Activated CD4-positive, alpha-beta T cell treated with anti-CD3 and anti-CD28 coated beads for 36 hours (primary cell): ENCODE results near the gene TMOD2. TPM values are rescaled to one million over a fixed set of nuclear protein-coding genes. Genes with fewer than 3 reads are reported as not detected.
A peak's percentile ranks its signal among the peaks of the same experiment; 100 is the strongest.
"Not testable (repeated sequence)": the region's sequence is repeated elsewhere in the genome, so short reads cannot be mapped to it uniquely, and the experiment has no call there.

ENCODE experiments used
- ATAC-seq: fragments of 200-7000 bp; cut with Tn5 transposase; one replicate; pipeline ENCODE4 v1.10.0; 2021; ENCODE audit warnings: mild to moderate bottlenecking, moderate library complexity
- CTCF ChIA-PET: fragments of 350-600 bp; sonication (Branson Sonifier 250); formaldehyde crosslinking; loops from one replicate; lab custom pipeline; 2021; ENCODE audit warnings: antibody characterized with exemption; lab: Charles Lee
- POLR2A ChIA-PET: fragments of 350-600 bp; sonication (Branson Sonifier 250); formaldehyde crosslinking; loops from one replicate; lab custom pipeline; 2021; ENCODE audit warnings: antibody characterized with exemption, inconsistent platforms; lab: Charles Lee
- DNase-seq: peaks from one replicate; pipeline ENCODE4 v3.0.0-alpha.2; 2020
- H3K27ac Mint-ChIP-seq: one replicate; pipeline ENCODE4 v1.8.0; 2021; ENCODE audit warnings: mixed read lengths
- H3K27me3 Mint-ChIP-seq: one replicate; pipeline ENCODE4 v1.8.0; 2021; ENCODE audit warnings: mixed read lengths
- H3K36me3 Mint-ChIP-seq: one replicate; pipeline ENCODE4 v1.8.0; 2021; ENCODE audit warnings: low read depth, mixed read lengths
- H3K4me1 Mint-ChIP-seq: one replicate; pipeline ENCODE4 v1.8.0; 2021; ENCODE audit warnings: mixed read lengths
- H3K4me3 Mint-ChIP-seq: one replicate; pipeline ENCODE4 v1.8.0; 2021; ENCODE audit warnings: mild to moderate bottlenecking, moderate library complexity, mixed read lengths
- H3K9me3 Mint-ChIP-seq: one replicate; pipeline ENCODE4 v1.8.0; 2021; ENCODE audit warnings: low read depth, mixed read lengths
- intact Hi-C, 2 experiments: fragments of 100-400 bp; cut with DNase I in 1 of 2; cut with micrococcal nuclease in 1 of 2; formaldehyde crosslinking; loops; one replicate each; pipeline versions ENCODE4 v1.14.2 to v1.15.1; 2022 to 2024; cut with DNase I, micrococcal nuclease
- total RNA-seq, 2 experiments: library from RNA; stranded (reverse); gene quantifications; one replicate each; pipeline ENCODE4 v1.2.3, GENCODE V29; 2021

The TMOD2 gene
- total RNA-seq, 2 experiments from 2014 or later: 5.4 to 6.9 TPM

GRCh38 chr15:51774916-51775315 lies 23.5 kb downstream of the TMOD2 start:
- no peak overlapping the region for H3K4me3 Mint-ChIP-seq
- POLR2A ChIA-PET: no interaction called here
- intact Hi-C loops: loop anchor here in 1 of 2 experiments (5.0 kb wide), 1 partner anchor 38 kb away; the partner anchor contains the start of gene LYSMD2

GRCh38 chr15:51775967-51776816 lies 24.8 kb downstream of the TMOD2 start:
- DNase-seq: peak; percentile 64
- Mint-ChIP-seq H3K27me3 (no peaks in the 10 kb centered on the region), H3K4me3 (no peak overlapping the region), H3K36me3 (peaks cover 3% of the 10 kb centered on the region), H3K27ac (no peak overlapping the region), H3K9me3 (no peaks in the 10 kb centered on the region), H3K4me1 (no peaks in the 10 kb centered on the region)
- ATAC-seq: peak; percentile 53
- intact Hi-C loops: loop anchor here (1.0 to 5.0 kb wide), 5 partner anchors 39 to 613 kb away; partner anchors contain the start of genes DMXL2 (in 1 of the 2) and LYSMD2 (in 1 of the 2)
- CTCF ChIA-PET: interaction anchor here (0.6 to 4.6 kb wide), 56 partner anchors 8 to 878 kb away, joined by 3 to 285 read pairs (median 5); partner anchors contain the start of genes DMXL2, LYSMD2 and SCG3
- POLR2A ChIA-PET: interaction anchor here (2.2 kb wide), 1 partner anchor 126 kb away, joined by 9 read pairs; no protein-coding TSS in a partner anchor

More at GRCh38 chr15:51774916-51775315, 23.5 kb downstream of the TMOD2 start:
- H3K27ac Mint-ChIP-seq: no peak overlapping the region
- DNase-seq: no peak
- H3K9me3 Mint-ChIP-seq: no peaks in the 10 kb centered on the region
- peaks cover 6% of the 10 kb centered on the region for H3K36me3 Mint-ChIP-seq
- no peak for ATAC-seq
- H3K4me1 Mint-ChIP-seq: no peaks in the 10 kb centered on the region
- CTCF ChIA-PET: interaction anchor here (0.8 to 4.6 kb wide), 14 partner anchors 9 to 238 kb away, joined by 3 to 285 read pairs (median 8); partner anchors contain the start of genes DMXL2 and SCG3
- no peaks in the 10 kb centered on the region for H3K27me3 Mint-ChIP-seq

- peak; percentile 87 for ATAC-seq
- POLR2A ChIA-PET: interaction anchor here (2.2 kb wide), 1 partner anchor 127 kb away, joined by 9 read pairs; no protein-coding TSS in a partner anchor
- intact Hi-C loops: loop anchor here (1.0 to 5.0 kb wide), 5 partner anchors 40 to 614 kb away; partner anchors contain the start of genes DMXL2 (in 1 of the 2) and LYSMD2 (in 1 of the 2)
- H3K27ac Mint-ChIP-seq: no peak overlapping the region
- H3K4me3 Mint-ChIP-seq: no peak overlapping the region
- CTCF ChIA-PET: interaction anchor here (0.8 to 4.6 kb wide), 47 partner anchors 9 to 614 kb away, joined by 3 to 285 read pairs (median 6); partner anchors contain the start of genes DMXL2, LYSMD2 and SCG3
- peaks cover 3% of the 10 kb centered on the region for H3K4me1 Mint-ChIP-seq
- H3K36me3 Mint-ChIP-seq: peaks cover 9% of the 10 kb centered on the region
- no peaks in the 10 kb centered on the region for H3K9me3 Mint-ChIP-seq
- no peaks in the 10 kb centered on the region for H3K27me3 Mint-ChIP-seq
- DNase-seq: peak; percentile 73
Observed at GRCh38 chr15:51776952-51777569, 25.7 kb downstream of the TMOD2 start.

- Mint-ChIP-seq H3K27me3 (no peaks in the 10 kb centered on the region), H3K36me3 (peaks cover 27% of the 10 kb centered on the region), H3K27ac (no peak overlapping the region), H3K4me3 (no peak overlapping the region), H3K9me3 (no peaks in the 10 kb centered on the region), H3K4me1 (peaks cover 3% of the 10 kb centered on the region)
- ChIA-PET POLR2A (no interaction called here), CTCF (interaction anchor here (0.7 to 1.7 kb wide), 8 partner anchors 11 to 136 kb away, joined by 3 to 19 read pairs (median 3); no protein-coding TSS in a partner anchor)
- no peak for DNase-seq
- intact Hi-C loops: no loop called here
- no peak for ATAC-seq
Observed at GRCh38 chr15:51780636-51781035, 29.2 kb downstream of the TMOD2 start.

- ATAC-seq (peak; percentile 61), DNase-seq (peak; percentile 15)
- peaks cover 25% of the 10 kb centered on the region for H3K36me3 Mint-ChIP-seq
- CTCF ChIA-PET: interaction anchor here (1.0 to 1.7 kb wide), 4 partner anchors 12 to 137 kb away, joined by 3 to 19 read pairs (median 4); no protein-coding TSS in a partner anchor
- POLR2A ChIA-PET: no interaction called here
- peaks cover 3% of the 10 kb centered on the region for H3K4me1 Mint-ChIP-seq
- H3K27me3 Mint-ChIP-seq: no peaks in the 10 kb centered on the region
- intact Hi-C loops: no loop called here
- no peak overlapping the region for H3K4me3 Mint-ChIP-seq
- no peak overlapping the region for H3K27ac Mint-ChIP-seq
- H3K9me3 Mint-ChIP-seq: no peaks in the 10 kb centered on the region
Observed at GRCh38 chr15:51781506-51781905, 30.1 kb downstream of the TMOD2 start.

- Mint-ChIP-seq H3K27me3 (no peaks in the 10 kb centered on the region), H3K4me3 (no peak overlapping the region), H3K36me3 (peaks cover 25% of the 10 kb centered on the region), H3K27ac (no peak overlapping the region), H3K4me1 (peaks cover 3% of the 10 kb centered on the region), H3K9me3 (no peaks in the 10 kb centered on the region)
- ChIA-PET CTCF (interaction anchor here (0.7 kb wide), 1 partner anchor 773 kb away, joined by 3 read pairs; no protein-coding TSS in a partner anchor), POLR2A (no interaction called here)
- ATAC-seq (no peak), DNase-seq (no peak)
- intact Hi-C loops: loop anchor here in 1 of 2 experiments (2.0 kb wide), 1 partner anchor 124 kb away; no protein-coding TSS in a partner anchor
Observed at GRCh38 chr15:51782357-51782896, 31.0 kb downstream of the TMOD2 start.

GRCh38 chr15:51783967-51784366 lies 32.6 kb downstream of the TMOD2 start:
- POLR2A ChIA-PET: no interaction called here
- intact Hi-C loops: loop anchor here in 1 of 2 experiments (2.0 kb wide), 1 partner anchor 123 kb away; no protein-coding TSS in a partner anchor
- peaks cover 24% of the 10 kb centered on the region for H3K36me3 Mint-ChIP-seq
- CTCF ChIA-PET: interaction anchor here (0.6 to 2.0 kb wide), 3 partner anchors 9 to 591 kb away, joined by 4 to 7 read pairs (median 4); partner anchors contain the start of gene SCG3
- ATAC-seq (no peak), DNase-seq (no peak)
- H3K27ac Mint-ChIP-seq: no peak overlapping the region
- no peak overlapping the region for H3K4me3 Mint-ChIP-seq
- H3K9me3 Mint-ChIP-seq: no peaks in the 10 kb centered on the region
- peaks cover 3% of the 10 kb centered on the region for H3K4me1 Mint-ChIP-seq
- H3K27me3 Mint-ChIP-seq: no peaks in the 10 kb centered on the region

GRCh38 chr15:51787130-51787529 lies 35.7 kb downstream of the TMOD2 start:
- CTCF ChIA-PET: interaction anchor here (1.6 kb wide), 1 partner anchor 137 kb away, joined by 7 read pairs; no protein-coding TSS in a partner anchor
- H3K27me3 Mint-ChIP-seq, H3K27ac Mint-ChIP-seq, H3K4me3 Mint-ChIP-seq, intact Hi-C loops, ATAC-seq, H3K4me1 Mint-ChIP-seq, H3K9me3 Mint-ChIP-seq, DNase-seq, POLR2A ChIA-PET: not testable (repeated sequence)
- H3K36me3 Mint-ChIP-seq: peaks cover 17% of the 10 kb centered on the region

GRCh38 chr15:51792474-51792873 lies 41.1 kb downstream of the TMOD2 start:
- intact Hi-C loops, H3K4me3 Mint-ChIP-seq, H3K27me3 Mint-ChIP-seq, ATAC-seq, CTCF ChIA-PET, H3K36me3 Mint-ChIP-seq, POLR2A ChIA-PET, H3K9me3 Mint-ChIP-seq, DNase-seq, H3K4me1 Mint-ChIP-seq, H3K27ac Mint-ChIP-seq: not testable (repeated sequence)

GRCh38 chr15:51793521-51794305 lies 42.3 kb downstream of the TMOD2 start:
- ATAC-seq (no peak), DNase-seq (no peak)
- Mint-ChIP-seq H3K4me3 (no peak overlapping the region), H3K27me3 (no peaks in the 10 kb centered on the region), H3K9me3 (no peaks in the 10 kb centered on the region), H3K4me1 (no peaks in the 10 kb centered on the region), H3K36me3 (peaks cover 4% of the 10 kb centered on the region), H3K27ac (no peak overlapping the region)
- intact Hi-C loops: no loop called here
- CTCF ChIA-PET: interaction anchor here (1.7 kb wide), 1 partner anchor 17 kb away, joined by 5 read pairs; no protein-coding TSS in a partner anchor
- POLR2A ChIA-PET: no interaction called here
